ENCODE results near the gene GARNL3.

The GARNL3 gene

GRCh38 chr9:127405344-127406125 is 141.0 kb downstream of the GARNL3 start:
- no peak for DNase-seq (ENCODE audit: low read depth)

- no peak for DNase-seq (ENCODE audit: low read depth)
Observed at GRCh38 chr9:127406799-127407491, 142.4 kb downstream of the GARNL3 start.

- no peak for DNase-seq (ENCODE audit: low read depth)
Observed at GRCh38 chr9:127407492-127407843, 142.9 kb downstream of the GARNL3 start.

GRCh38 chr9:127411122-127411521 is 146.5 kb downstream of the GARNL3 start:
- no peak for DNase-seq (ENCODE audit: low read depth)

- DNase-seq (ENCODE audit: low read depth) = no peak
Observed at GRCh38 chr9:127415141-127415540, 150.6 kb downstream of the GARNL3 start.

GRCh38 chr9:127415657-127416056 is 151.1 kb downstream of the GARNL3 start:
- DNase-seq (ENCODE audit: low read depth) = no peak

GRCh38 chr9:127417131-127418036 is 152.8 kb downstream of the GARNL3 start:
- no peak for DNase-seq (ENCODE audit: low read depth)

- DNase-seq (ENCODE audit: low read depth) = peak; percentile 24
Observed at GRCh38 chr9:127418037-127418471, 153.5 kb downstream of the GARNL3 start.

- DNase-seq (ENCODE audit: low read depth) = no peak
Observed at GRCh38 chr9:127419348-127419747, 154.8 kb downstream of the GARNL3 start.

- no peak for DNase-seq (ENCODE audit: low read depth)
Observed at GRCh38 chr9:127421057-127421456, 156.5 kb downstream of the GARNL3 start.

GRCh38 chr9:127422133-127422782 is 157.7 kb downstream of the GARNL3 start:
- no peak for DNase-seq (ENCODE audit: low read depth)

- DNase-seq (ENCODE audit: low read depth) = no peak
Observed at GRCh38 chr9:127422787-127423186, 158.2 kb downstream of the GARNL3 start.

GRCh38 chr9:127423476-127423933 is 158.9 kb downstream of the GARNL3 start:
- no peak for DNase-seq (ENCODE audit: low read depth)

GRCh38 chr9:127423934-127424675 is 159.5 kb downstream of the GARNL3 start, which contains the start of gene ZNF79:
Gene ZNF79, plus strand, starts transcription at chr9:127424382. Its CDS starts 406 bp downstream, at chr9:127424788.
- peak; percentile 88 for DNase-seq (ENCODE audit: low read depth)

GRCh38 chr9:127424676-127424999 is 160.1 kb downstream of the GARNL3 start:
- peak; percentile 17 for DNase-seq (ENCODE audit: low read depth)

GRCh38 chr9:127426756-127427155 is 162.2 kb downstream of the GARNL3 start:
- DNase-seq (ENCODE audit: low read depth) = no peak

- DNase-seq (ENCODE audit: low read depth) = no peak
Observed at GRCh38 chr9:127428348-127428747, 163.8 kb downstream of the GARNL3 start.

GRCh38 chr9:127430415-127430814 is 165.8 kb downstream of the GARNL3 start:
- DNase-seq (ENCODE audit: low read depth) = no peak

- DNase-seq (ENCODE audit: low read depth) = no peak
Observed at GRCh38 chr9:127437497-127438264, 173.1 kb downstream of the GARNL3 start.

GRCh38 chr9:127438394-127438793 is 173.8 kb downstream of the GARNL3 start:
- no peak for DNase-seq (ENCODE audit: low read depth)

Measured in activated T-helper 9 cell treated with anti-CD3 and anti-CD28 coated beads, Interleukin-2, amount 50 U/mL, for 16 hours (primary cell).